B cell (primary cell): ENCODE measurements around the gene TBC1D4. TPM values are rescaled to one million over a fixed set of nuclear protein-coding genes. Genes with fewer than 3 reads are reported as not detected.

ENCODE experiments used
- ATAC-seq: fragments of 200-7000 bp; cut with Tn5 transposase; one replicate; pipeline ENCODE4 v1.10.0; 2021; ENCODE audit warnings: low read depth, mild to moderate bottlenecking, moderate number of reproducible peaks, moderate library complexity
- CTCF ChIA-PET: fragments of 350-600 bp; sonication (Branson Sonifier 250); formaldehyde crosslinking; loops from one replicate; lab custom pipeline; 2021; ENCODE audit warnings: antibody characterized with exemption, inconsistent platforms; lab: Charles Lee
- POLR2A ChIA-PET: fragments of 350-600 bp; sonication (Branson Sonifier 250); formaldehyde crosslinking; loops from one replicate; lab custom pipeline; 2021; ENCODE audit warnings: antibody characterized with exemption; lab: Charles Lee
- DNase-seq: peaks from one replicate; pipeline ENCODE4 v3.0.0; 2013
- H2AFZ ChIP-seq: 2 replicates; pipeline ENCODE4 v1.6.1; 2012; ENCODE audit warnings: mild to moderate bottlenecking, low read depth, low read length; ENCODE audit not compliant: insufficient read depth, poor library complexity, severe bottlenecking
- H3K27ac ChIP-seq, 2 donors: 1 replicate in 1 of 2; 2 replicates in 1 of 2; pipeline ENCODE4 v1.5.1; 2012 to 2013; ENCODE audit warnings: low read length in 2 of 2, mild to moderate bottlenecking in 2 of 2, moderate library complexity in 1 of 2
- H3K27me3 ChIP-seq, 4 experiments: fragments of 200-600 bp in 1 of 4; sonication (generic) in 1 of 4; replicated peaks in 1 of 4; 1 replicate in 2 of 4; 2 replicates in 2 of 4; pipeline versions ENCODE4 v1.6.1 to v1.7.0; 2013 to 2016; ENCODE audit warnings: low read length in 3 of 4, mild to moderate bottlenecking in 2 of 4, mixed read lengths in 1 of 4, moderate library complexity in 1 of 4; ENCODE audit not compliant: insufficient read depth in 4 of 4, control insufficient read depth in 3 of 4; ENCODE audit errors: control extremely low read depth in 1 of 4
- H3K36me3 ChIP-seq, 2 experiments: replicated peaks in 1 of 2; 1 replicate in 1 of 2; 2 replicates in 1 of 2; pipeline versions ENCODE4 v1.6.1 to v1.7.1; 2013; ENCODE audit warnings: low read length in 1 of 2; ENCODE audit not compliant: insufficient read depth in 2 of 2, control insufficient read depth in 1 of 2; ENCODE audit errors: control extremely low read depth in 1 of 2, extremely low read depth in 1 of 2
- H3K4me1 ChIP-seq, 2 donors: fragments of 200-600 bp in 1 of 2; sonication (generic) in 1 of 2; 1 replicate in 1 of 2; 2 replicates in 1 of 2; pipeline versions ENCODE4 v1.5.1 to v1.6.1; 2013 to 2017; ENCODE audit warnings: low read length in 2 of 2; ENCODE audit not compliant: control insufficient read depth in 2 of 2, insufficient read depth in 2 of 2
- H3K4me2 ChIP-seq: replicated peaks from 2 replicates; pipeline ENCODE3; 2012; ENCODE audit warnings: mild to moderate bottlenecking, low read depth, low read length; ENCODE audit not compliant: poor library complexity, severe bottlenecking
- H3K4me3 ChIP-seq, 5 experiments: fragments of 200-600 bp in 1 of 5; sonication (generic) in 1 of 5; 1 replicate in 3 of 5; 2 replicates in 2 of 5; pipeline versions ENCODE4 v1.5.1 to v1.7.0; 2011 to 2016; ENCODE audit warnings: low read length in 4 of 5, mild to moderate bottlenecking in 4 of 5, low read depth in 2 of 5, control low read depth in 1 of 5, moderate library complexity in 1 of 5; ENCODE audit not compliant: insufficient read depth in 1 of 5; ENCODE audit errors: control extremely low read depth in 1 of 5, extremely low read depth in 1 of 5
- H3K79me2 ChIP-seq: fragments of 200-600 bp; sonication (generic); one replicate; pipeline ENCODE4 v1.6.0; 2016; ENCODE audit warnings: low read length; ENCODE audit not compliant: control insufficient read depth, insufficient read depth
- H3K9ac ChIP-seq: fragments of 200-600 bp; sonication (generic); 2 replicates; pipeline ENCODE4 v1.6.1; 2017; ENCODE audit warnings: mild to moderate bottlenecking, low read length, moderate library complexity
- H3K9me3 ChIP-seq, 3 donors: one replicate each; pipeline versions ENCODE4 v1.6.1 to v1.7.1; 2013; ENCODE audit warnings: low read length in 2 of 3; ENCODE audit not compliant: control insufficient read depth in 2 of 3, insufficient read depth in 1 of 3; ENCODE audit errors: control extremely low read depth in 1 of 3
- H4K20me1 ChIP-seq: 2 replicates; pipeline ENCODE4 v1.6.0; 2012; ENCODE audit warnings: mild to moderate bottlenecking, low read length; ENCODE audit not compliant: insufficient read depth, control insufficient read depth, poor library complexity, severe bottlenecking
- H3K27ac Mint-ChIP-seq: one replicate; pipeline ENCODE4 v1.8.0; 2021; ENCODE audit warnings: mixed read lengths
- H3K27me3 Mint-ChIP-seq: one replicate; pipeline ENCODE4 v1.8.0; 2021; ENCODE audit warnings: mixed read lengths
- H3K4me1 Mint-ChIP-seq: one replicate; pipeline ENCODE4 v1.8.0; 2021; ENCODE audit warnings: mixed read lengths
- H3K4me3 Mint-ChIP-seq: one replicate; pipeline ENCODE4 v1.8.0; 2021; ENCODE audit warnings: mixed read lengths
- H3K9me3 Mint-ChIP-seq: one replicate; pipeline ENCODE4 v1.8.0; 2022; ENCODE audit warnings: mixed read lengths; ENCODE audit not compliant: insufficient read depth
- CTCF ChIP-seq: fragments of 200-600 bp; IDR thresholded peaks from one replicate; pipeline ENCODE4 v1.8.0; 2022; ENCODE audit warnings: antibody characterized with exemption, mild to moderate bottlenecking
- EZH2 ChIP-seq: IDR thresholded peaks from 2 replicates; pipeline ENCODE4 v1.6.1; 2012; ENCODE audit warnings: borderline replicate concordance, low read depth, mild to moderate bottlenecking, moderate library complexity, low read length; ENCODE audit not compliant: insufficient read depth, poor library complexity, severe bottlenecking
- WGBS: methylation state at CpG from one replicate; pipeline ENCODE4 v1.1.5; 2013; ENCODE audit warnings: missing lambda C conversion rate; ENCODE audit not compliant: insufficient coverage; 5-methylcytosine and 5-hydroxymethylcytosine counted together
- intact Hi-C: fragments of 100-400 bp; cut with micrococcal nuclease; formaldehyde crosslinking; loops from one replicate; pipeline ENCODE4 v1.10.0; 2022
- polyA plus RNA-seq: library from polyadenylated mRNA; depleted of rRNA; stranded (reverse); fragments of >200 nt; gene quantifications from 2 replicates; pipeline ENCODE4 v1.2.3, GENCODE V29; 2012
- total RNA-seq, 2 donors: library from RNA; stranded (reverse); fragments of 120-200 nt in 1 of 2; gene quantifications; 1 replicate in 1 of 2; 2 replicates in 1 of 2; pipeline versions ENCODE4 v1.2.3 to v1.2.4, GENCODE V29; 2013 to 2022

The TBC1D4 gene
- total and polyA plus RNA-seq, 2 donors (not counting 1 experiment from before 2014, with no cell fraction given): 1.6 to 3.5 TPM

GRCh38 chr13:75446874-75447273 lies 35.1 kb downstream of the TBC1D4 start:
- Histone ChIP-seq H3K4me3 (no peak overlapping the region), H3K27ac (no peak overlapping the region), H3K36me3 (no peaks in the 10 kb centered on the region), H2AFZ (no peak overlapping the region), H3K4me2 (no peak overlapping the region), H3K79me2 (no peaks in the 10 kb centered on the region), H3K27me3 (no peaks in the 10 kb centered on the region), H3K9me3 (no peaks in the 10 kb centered on the region), H3K9ac (no peak overlapping the region), H3K4me1 (no peaks in the 10 kb centered on the region), H4K20me1 (no peaks in the 10 kb centered on the region)
- no peak for ATAC-seq
- no peak overlapping the region for H3K27ac Mint-ChIP-seq
- intact Hi-C loops: no loop called here
- no peak for TF ChIP-seq EZH2
- TF ChIP-seq CTCF: no peak
- H3K27me3 Mint-ChIP-seq: no peaks in the 10 kb centered on the region
- WGBS: 100% methylated on average over 1 of the region's 3 CpGs
- no peak for DNase-seq
- no peak overlapping the region for H3K4me3 Mint-ChIP-seq
- POLR2A ChIA-PET: no interaction called here
- no peaks in the 10 kb centered on the region for H3K9me3 Mint-ChIP-seq
- CTCF ChIA-PET: no interaction called here
- H3K4me1 Mint-ChIP-seq: no peaks in the 10 kb centered on the region

- ChIA-PET POLR2A (no interaction called here), CTCF (no interaction called here)
- H3K27ac Mint-ChIP-seq: no peak overlapping the region
- no peaks in the 10 kb centered on the region for H3K4me1 ChIP-seq
- H3K9ac ChIP-seq: no peak overlapping the region
- ATAC-seq (no peak), DNase-seq (no peak)
- H4K20me1 ChIP-seq: no peaks in the 10 kb centered on the region
- TF ChIP-seq CTCF (no peak), EZH2 (no peak)
- no peak overlapping the region for H3K4me3 Mint-ChIP-seq
- no peaks in the 10 kb centered on the region for H3K27me3 ChIP-seq
- no peaks in the 10 kb centered on the region for H3K9me3 Mint-ChIP-seq
- H3K36me3 ChIP-seq: no peaks in the 10 kb centered on the region
- no peak overlapping the region for H3K4me3 ChIP-seq
- 83% methylated on average over 1 of the region's 7 CpGs for WGBS
- H3K27me3 Mint-ChIP-seq: peaks cover 4% of the 10 kb centered on the region
- H3K4me1 Mint-ChIP-seq: no peaks in the 10 kb centered on the region
- H3K79me2 ChIP-seq: no peaks in the 10 kb centered on the region
- H3K4me2 ChIP-seq: no peak overlapping the region
- intact Hi-C loops: no loop called here
- H2AFZ ChIP-seq: no peak overlapping the region
- no peak overlapping the region for H3K27ac ChIP-seq
- no peaks in the 10 kb centered on the region for H3K9me3 ChIP-seq
These were observed 36.1 kb downstream of the TBC1D4 start for GRCh38 chr13:75445717-75446499.
